ENCODE data around the gene METTL5.

GRCh38 chr2:169761970-169762292, 62.8 kb downstream of the METTL5 start:
- TF ChIP-seq CTCF (IDR thresholded peaks at IDR 0.05; ENCODE audit: insufficient read depth, low read length) (no peak), POLR2AphosphoS5 (IDR thresholded peaks at IDR 0.05; ENCODE audit: low read depth) (no peak), REST (IDR thresholded peaks at IDR 0.05; ENCODE audit: insufficient replicate concordance, low read depth) (no peak), GABPA (IDR thresholded peaks at IDR 0.05; ENCODE audit: low read depth) (no peak), SPI1 (IDR thresholded peaks at IDR 0.05; ENCODE audit: borderline replicate concordance, low read depth) (no peak)

Measured in HL-60 (cell line).